ENCODE results near the gene SHANK1.
"Not testable (repeated sequence)": the region's sequence is repeated elsewhere in the genome, so short reads cannot be mapped to it uniquely, and the experiment has no call there.

The SHANK1 gene

GRCh38 chr19:50719566-50719965 is at the start of gene SHANK1:
TSS of gene SHANK1 (minus strand) at chr19:50719802. CDS start at chr19:50716919, 2,883 bp downstream.
- DNase-seq = no peak

GRCh38 chr19:50768277-50768676 is 48.7 kb upstream of the SHANK1 start:
- no peak for DNase-seq

GRCh38 chr19:50767263-50767662 is 47.7 kb upstream of the SHANK1 start:
- DNase-seq = not testable (repeated sequence)

GRCh38 chr19:50766746-50767145 is 47.1 kb upstream of the SHANK1 start:
- not testable (repeated sequence) for DNase-seq

GRCh38 chr19:50764409-50764808 is 44.8 kb upstream of the SHANK1 start:
- no peak for DNase-seq

- DNase-seq = not testable (repeated sequence)
Observed at GRCh38 chr19:50763521-50763920, 43.9 kb upstream of the SHANK1 start.

GRCh38 chr19:50761501-50761900 is 41.9 kb upstream of the SHANK1 start:
- DNase-seq = not testable (repeated sequence)

GRCh38 chr19:50759886-50760285 is 40.3 kb upstream of the SHANK1 start:
- DNase-seq = no peak

- not testable (repeated sequence) for DNase-seq
Observed at GRCh38 chr19:50759076-50759475, 39.5 kb upstream of the SHANK1 start.

- DNase-seq = not testable (repeated sequence)
Observed at GRCh38 chr19:50757624-50758023, 38.0 kb upstream of the SHANK1 start.

GRCh38 chr19:50756244-50756643 is 36.6 kb upstream of the SHANK1 start:
- not testable (repeated sequence) for DNase-seq

GRCh38 chr19:50753879-50754278 is 34.3 kb upstream of the SHANK1 start:
- no peak for DNase-seq

GRCh38 chr19:50750010-50750409 is 30.4 kb upstream of the SHANK1 start:
- no peak for DNase-seq

- DNase-seq = no peak
Observed at GRCh38 chr19:50749490-50749889, 29.9 kb upstream of the SHANK1 start.

- DNase-seq = not testable (repeated sequence)
Observed at GRCh38 chr19:50747141-50747540, 27.5 kb upstream of the SHANK1 start.

- DNase-seq = no peak
Observed at GRCh38 chr19:50745221-50745620, 25.6 kb upstream of the SHANK1 start.

GRCh38 chr19:50743537-50743936 is 23.9 kb upstream of the SHANK1 start:
- DNase-seq = no peak

GRCh38 chr19:50741179-50741933 is 21.8 kb upstream of the SHANK1 start:
- DNase-seq = no peak

GRCh38 chr19:50739914-50740426 is 20.4 kb upstream of the SHANK1 start:
- DNase-seq = no peak

GRCh38 chr19:50739132-50739913 is 19.7 kb upstream of the SHANK1 start:
- DNase-seq = no peak

- DNase-seq = no peak
Observed at GRCh38 chr19:50736338-50736737, 16.7 kb upstream of the SHANK1 start.

- DNase-seq = no peak
Observed at GRCh38 chr19:50735869-50736268, 16.3 kb upstream of the SHANK1 start.

GRCh38 chr19:50729894-50730293 is 10.3 kb upstream of the SHANK1 start:
- no peak for DNase-seq
